Aortic smooth muscle cell (primary cell): Measurements from ENCODE around the gene ELMO1. TPM values are rescaled to one million over a fixed set of nuclear protein-coding genes. Genes with fewer than 3 reads are reported as not detected.

Experiments used
- total RNA-seq: library from RNA; depleted of rRNA; stranded (reverse); fragments of >200 nt; gene quantifications from 2 replicates; pipeline ENCODE4 v1.2.3, GENCODE V29; 2014

Gene ELMO1
- total RNA-seq, result 3.9 and 6.3 TPM in 2 replicates

GRCh38 chr7:37448636-37449361 lies at the start of gene ELMO1:
TSS of gene ELMO1 (minus strand) at chr7:37448864. CDS start at chr7:37342690, 106,174 bp downstream.

Other genes with a start within 250 kb of the ELMO1 start
- gene GPR141, start 234.9 kb upstream of the ELMO1 start, total RNA-seq, result not detected in 2 replicates